Epidermal melanocyte (primary cell): ENCODE measurements around the gene DTNB.

Source experiments
- DNase-seq: peaks from one replicate; pipeline ENCODE4 v3.0.0; 2011; ENCODE audit warnings: low spot score; ENCODE audit not compliant: insufficient read length

Gene DTNB

DNA sequence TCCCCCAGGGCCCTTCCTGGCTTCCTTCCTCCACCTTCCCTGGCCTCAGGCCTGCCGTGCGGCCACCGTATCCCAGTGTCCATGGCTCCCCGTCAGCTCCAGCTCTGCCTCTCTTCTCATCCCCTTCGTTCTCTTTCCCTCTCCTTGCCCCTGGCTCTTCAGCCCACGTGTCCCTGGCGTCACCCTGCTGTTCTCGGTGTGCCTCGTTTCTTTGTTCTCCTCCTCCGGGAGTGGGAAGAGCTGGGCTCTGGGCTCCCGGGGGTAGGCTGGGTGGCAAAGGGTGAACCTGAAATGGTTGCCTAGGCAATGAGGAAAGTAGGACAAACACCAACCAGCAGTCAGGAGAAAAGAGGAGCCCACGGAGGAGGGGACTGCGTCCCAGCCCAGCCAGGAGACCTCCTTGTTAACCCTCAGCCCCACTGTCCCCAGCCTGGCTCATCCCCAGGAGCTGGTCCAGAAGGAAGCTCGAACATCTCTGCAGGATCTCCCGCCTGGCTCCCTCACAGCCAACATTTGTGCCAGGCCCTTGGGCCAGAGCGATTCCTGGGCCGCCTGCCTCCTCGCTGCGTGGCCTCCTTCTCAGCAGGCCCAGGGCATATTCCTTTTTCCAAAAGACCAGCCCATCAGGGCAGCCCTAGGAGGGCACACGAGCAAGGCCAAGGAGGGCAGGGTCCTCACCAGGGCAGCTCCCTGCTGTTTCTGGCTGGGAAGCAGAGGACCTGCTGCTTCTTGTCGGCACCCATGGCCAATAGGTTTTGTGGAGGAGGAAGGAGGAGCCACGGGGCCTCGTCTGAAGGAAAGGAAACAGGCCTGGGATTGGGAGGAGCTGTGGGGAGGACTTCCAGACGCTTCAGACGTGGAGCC lies 300.7 kb downstream of the DTNB start:
- no peak for DNase-seq

DNA sequence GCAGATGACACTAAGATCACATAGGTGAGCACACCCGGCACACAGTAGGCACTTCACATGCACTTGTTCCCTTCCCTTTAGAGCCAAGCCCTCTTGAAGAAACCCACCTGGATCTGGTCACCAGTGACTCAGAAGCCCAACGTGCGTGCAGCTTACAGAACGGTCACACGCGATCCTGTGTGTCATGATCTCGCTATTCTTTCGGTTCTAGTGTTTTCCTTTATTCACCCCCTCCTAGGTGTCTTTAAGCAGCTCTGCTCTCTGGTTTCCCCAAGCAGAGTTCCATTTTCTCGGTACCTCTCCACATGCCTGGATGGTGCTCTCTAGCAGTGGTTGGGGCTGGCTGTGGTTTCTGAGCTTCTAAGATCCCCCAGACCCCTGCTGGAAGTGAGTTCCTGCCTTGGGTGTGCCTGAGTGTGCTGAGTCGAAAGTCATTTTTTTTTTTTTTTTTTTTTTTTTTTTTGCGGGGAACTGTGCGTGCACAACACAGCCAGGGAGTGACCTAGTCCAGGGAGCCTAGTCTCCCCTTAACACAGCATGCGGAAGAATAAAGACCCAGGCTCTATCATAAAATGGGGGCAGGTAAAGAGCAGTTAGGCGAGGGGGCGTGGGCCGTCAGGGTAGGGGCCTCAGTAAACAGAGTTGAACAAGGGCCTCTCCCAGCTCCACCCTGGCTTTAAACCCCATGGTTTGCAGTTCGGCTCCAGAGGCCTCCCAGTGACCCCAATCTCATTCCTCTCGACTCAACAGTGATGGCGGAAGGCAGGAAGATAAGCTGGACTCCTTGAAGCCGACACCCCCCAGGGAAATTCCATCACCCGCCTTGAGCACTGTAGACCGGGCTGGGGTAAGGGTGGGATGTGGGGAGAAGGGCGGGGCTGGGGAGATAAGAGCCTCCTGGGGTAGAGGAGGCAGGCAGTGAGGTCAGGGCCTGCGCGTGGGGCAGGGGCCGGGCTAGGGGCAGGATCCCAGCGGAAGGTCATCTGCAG lies 301.8 kb downstream of the DTNB start:
- no peak for DNase-seq

DNA sequence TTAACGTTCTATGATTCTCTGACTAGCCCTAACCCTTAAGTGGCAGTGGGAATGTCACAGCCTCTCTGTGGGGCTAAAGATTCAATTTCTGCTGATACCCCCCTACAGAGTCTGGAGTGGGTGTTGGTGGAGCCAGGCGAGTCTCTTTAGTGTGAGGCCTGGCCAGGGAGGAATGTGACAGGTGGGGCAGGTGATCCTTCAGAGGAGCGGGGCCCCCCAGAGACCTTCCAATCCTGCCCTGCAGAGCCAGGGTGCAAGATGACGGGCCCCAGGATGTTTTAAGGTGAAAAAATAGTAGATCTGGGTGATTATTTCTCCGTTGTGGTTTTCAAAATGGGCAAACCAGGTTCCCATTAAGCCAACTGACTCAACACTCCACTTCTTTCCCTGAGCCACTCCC lies 303.5 kb downstream of the DTNB start:
- no peak for DNase-seq

- no peak for DNase-seq
Measured at GRCh38 chr2:25369439-25369838, 303.9 kb downstream of the DTNB start.

DNA sequence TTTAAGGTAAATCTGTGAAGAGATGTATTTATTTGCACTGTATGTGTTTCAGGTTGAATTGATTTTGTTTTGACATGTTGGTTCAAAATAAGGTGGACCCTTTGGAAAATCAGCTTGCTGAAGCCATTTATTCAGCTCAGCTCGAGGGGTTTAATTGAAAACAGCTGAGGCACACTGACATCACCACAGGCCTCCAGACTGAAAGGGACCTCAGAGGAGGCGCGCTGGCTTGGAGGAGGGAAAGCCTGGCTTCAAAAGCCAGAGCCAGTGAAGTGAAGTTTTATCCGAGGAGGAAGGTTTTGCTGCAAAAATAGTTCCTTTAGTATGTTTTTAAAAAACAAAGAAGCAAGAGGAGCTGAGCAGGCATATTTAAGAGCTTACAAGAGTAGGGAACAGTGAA lies 304.7 kb downstream of the DTNB start:
- DNase-seq = peak; percentile 37

DNA sequence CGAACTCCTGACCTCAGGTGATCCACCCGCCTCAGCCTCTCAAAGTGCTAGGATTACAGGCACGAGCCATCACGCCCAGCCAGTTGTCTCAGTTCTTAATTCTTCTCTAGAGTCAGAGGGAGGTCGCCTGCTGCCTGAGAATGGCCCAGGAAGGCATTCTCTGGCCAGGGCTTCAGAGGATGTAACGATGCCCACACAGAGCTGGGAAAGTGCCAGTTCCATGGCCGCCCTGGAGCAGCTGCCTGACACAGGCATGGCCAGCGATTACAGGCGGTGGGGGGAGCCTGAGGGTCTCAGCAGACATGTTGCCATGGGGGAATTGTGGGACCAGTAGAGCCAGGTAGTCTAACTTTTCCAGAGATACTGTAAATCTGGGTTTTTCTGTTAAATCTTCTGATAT lies 306.1 kb downstream of the DTNB start:
- DNase-seq = no peak

DNA sequence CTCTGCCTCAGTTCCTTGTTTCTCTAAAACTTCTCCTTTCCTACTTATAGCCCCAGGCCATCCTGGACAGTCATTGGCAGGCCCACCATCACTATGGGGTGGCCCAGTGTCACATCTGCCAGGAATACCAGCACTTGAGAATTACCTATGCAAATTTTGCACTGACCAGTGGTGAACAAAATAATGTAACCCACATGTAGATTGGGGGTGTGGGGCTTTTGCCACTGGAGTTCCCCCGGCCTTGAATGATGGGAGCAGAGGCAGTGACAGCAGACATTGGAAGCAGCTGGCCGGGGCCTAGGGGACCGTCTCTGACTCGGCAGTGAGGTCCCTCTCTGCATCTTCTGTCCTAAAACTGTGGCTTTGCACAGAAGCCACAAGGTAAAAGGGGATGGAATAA lies 306.7 kb downstream of the DTNB start:
- no peak for DNase-seq

DNA sequence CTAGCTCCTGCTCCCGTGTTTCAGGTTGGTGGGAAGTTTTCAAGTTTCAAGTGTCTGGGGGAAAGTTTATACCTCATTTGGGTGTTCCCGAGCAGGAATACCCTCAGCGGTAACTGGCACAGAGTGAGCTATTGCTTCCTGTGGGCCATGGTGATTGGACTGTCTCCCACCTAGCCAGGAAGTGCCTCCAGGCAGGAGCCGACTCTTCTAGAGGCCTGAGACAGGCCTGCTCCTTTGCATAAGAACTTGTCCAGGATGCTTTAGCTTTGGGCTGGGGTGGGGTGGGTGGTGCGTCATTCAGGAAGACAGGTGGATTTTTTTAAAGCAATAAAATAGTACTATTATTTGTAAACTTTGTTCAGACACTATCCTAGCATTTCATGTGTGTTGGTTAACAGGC lies 308.1 kb downstream of the DTNB start:
- no peak for DNase-seq

DNA sequence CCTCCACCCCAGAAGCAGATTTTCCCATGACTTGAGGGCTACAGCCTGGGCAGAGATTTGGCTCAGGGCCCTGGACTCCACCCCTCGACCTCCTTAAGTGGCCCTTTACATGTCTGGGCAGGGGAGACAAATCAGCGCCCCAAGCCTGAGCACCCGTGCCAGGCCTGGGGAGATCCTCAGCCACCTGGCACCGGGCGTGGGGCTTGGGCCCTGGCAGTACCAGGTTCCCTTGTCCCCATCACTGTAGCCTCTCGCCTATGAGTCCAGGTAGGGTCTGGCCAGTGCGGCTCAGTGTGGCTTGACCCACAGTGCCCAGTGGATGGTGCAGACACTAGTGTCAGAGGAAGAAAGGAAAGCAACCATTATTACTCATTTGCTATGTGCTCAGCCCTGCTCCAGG lies 309.6 kb downstream of the DTNB start:
- no peak for DNase-seq

DNA sequence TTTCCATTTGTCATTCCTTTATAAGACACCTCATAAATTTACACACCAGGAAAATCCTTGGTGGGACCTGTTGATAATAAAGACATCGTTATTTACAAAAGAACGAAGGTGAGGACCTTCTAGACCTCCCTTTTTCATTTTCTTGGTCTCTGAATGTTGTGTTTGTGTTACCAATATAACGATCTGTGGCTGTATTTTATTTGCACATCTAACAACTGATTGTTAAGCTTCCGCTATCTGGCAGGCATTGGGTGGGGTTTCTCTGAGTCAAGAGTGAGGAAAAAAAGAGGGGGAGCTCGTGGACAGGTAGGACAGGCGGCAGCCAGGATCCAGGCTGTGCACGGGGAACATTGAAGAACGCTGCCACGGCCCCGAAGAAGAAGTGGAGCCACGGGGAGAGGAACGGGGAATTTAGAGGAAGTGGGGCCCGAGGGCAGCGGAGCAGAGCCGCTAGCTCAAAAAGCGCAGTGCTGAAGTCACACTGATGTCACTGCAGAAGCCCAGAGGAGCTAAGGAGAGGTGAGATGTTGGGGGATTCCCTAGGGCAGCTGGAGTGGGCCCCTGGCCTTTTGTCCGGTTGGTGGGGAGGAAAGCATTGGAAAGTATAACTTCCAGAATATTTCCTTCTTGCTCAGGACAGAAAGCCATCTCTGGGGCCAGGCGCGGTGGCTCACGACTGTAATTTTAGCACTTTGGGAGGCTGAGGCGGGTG lies 310.8 kb downstream of the DTNB start:
- no peak for DNase-seq

GRCh38 chr2:25362049-25362433 lies 311.3 kb downstream of the DTNB start:
- peak; percentile 89 for DNase-seq

DNA sequence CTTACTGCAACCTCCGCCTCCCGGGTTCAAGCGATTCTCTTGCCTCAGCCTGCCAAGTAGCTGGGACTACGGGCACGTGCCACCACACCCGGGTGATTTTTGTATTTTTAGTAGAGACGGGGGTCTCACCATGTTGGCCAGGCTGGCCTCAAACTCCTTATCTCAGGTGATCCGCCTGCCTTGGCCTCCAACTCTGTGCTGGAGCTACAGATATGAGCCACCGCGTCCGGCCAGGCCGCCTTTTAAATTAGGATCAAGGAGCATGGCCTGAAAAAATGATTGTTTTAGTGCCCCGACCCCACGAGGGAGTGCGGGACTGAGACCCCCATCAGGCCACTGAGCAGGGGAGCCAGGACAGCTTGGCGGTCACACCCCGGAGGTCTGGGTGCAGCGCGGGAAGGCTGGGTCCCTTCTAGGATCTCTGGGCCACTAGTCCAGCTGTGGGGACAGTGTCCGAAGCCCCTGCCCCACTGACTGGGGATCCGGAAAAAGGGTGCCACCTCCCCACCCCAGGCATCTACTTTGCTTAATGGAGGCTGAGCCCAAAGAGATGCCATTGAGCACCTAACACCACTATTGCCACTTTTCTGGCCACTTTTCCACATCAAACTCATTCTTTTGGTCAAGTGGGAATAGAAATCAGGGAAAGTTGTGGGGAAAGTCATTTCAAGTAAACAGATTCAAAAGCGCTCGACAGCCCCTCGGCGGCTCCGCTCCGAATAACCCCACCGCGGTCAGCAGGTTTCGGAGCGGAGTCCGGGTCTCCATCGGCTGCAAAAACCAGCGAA lies 311.9 kb downstream of the DTNB start:
- DNase-seq = no peak

GRCh38 chr2:25358836-25359235 lies 314.5 kb downstream of the DTNB start:
- DNase-seq = peak; percentile 51

GRCh38 chr2:25358249-25358815 lies 315.0 kb downstream of the DTNB start:
- no peak for DNase-seq

- no peak for DNase-seq
Measured at GRCh38 chr2:25356088-25356487, 317.3 kb downstream of the DTNB start.

GRCh38 chr2:25355270-25355669 lies 318.1 kb downstream of the DTNB start:
- DNase-seq = no peak

GRCh38 chr2:25354116-25354515 lies 319.3 kb downstream of the DTNB start:
- DNase-seq = no peak

DNA sequence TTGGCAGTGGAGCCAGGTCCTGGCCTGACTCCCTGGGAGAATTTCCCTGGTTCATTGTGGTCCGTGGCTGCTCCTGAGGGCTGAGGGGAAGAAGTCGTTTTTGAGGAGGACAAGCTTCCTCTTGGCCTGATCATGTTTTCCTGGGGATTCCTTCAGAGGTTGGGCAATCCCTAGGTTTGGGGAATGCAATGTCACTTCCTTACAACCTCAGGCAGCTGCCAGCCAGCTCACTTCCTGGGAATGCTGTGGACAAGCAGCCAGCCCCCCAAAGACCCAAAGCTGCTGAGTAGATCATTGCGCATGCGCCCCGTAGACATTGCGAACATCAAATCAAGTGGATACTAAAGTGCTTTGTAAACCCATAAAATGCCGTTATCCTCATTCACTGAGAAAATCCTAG lies 324.0 kb downstream of the DTNB start:
- DNase-seq = no peak

DNA sequence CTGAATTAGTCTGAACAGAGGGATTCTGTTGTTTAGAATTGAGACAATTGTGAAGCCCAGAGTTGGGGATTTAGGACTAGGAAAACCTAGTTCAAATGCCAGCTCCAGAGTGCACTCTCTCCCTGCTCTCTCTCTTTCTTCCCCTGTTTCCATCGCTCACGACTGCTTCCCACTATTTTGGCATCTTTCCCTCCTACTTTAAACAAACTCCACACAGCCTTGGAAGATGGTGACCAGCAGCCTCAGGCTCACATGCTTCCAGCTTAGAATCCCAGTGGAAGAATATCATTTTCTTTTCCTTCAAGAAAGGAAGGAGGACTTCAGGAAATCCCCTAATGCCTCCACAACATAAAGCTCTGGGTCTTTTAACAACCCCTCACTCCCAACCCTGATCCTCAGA lies 325.5 kb downstream of the DTNB start:
- DNase-seq = no peak

DNA sequence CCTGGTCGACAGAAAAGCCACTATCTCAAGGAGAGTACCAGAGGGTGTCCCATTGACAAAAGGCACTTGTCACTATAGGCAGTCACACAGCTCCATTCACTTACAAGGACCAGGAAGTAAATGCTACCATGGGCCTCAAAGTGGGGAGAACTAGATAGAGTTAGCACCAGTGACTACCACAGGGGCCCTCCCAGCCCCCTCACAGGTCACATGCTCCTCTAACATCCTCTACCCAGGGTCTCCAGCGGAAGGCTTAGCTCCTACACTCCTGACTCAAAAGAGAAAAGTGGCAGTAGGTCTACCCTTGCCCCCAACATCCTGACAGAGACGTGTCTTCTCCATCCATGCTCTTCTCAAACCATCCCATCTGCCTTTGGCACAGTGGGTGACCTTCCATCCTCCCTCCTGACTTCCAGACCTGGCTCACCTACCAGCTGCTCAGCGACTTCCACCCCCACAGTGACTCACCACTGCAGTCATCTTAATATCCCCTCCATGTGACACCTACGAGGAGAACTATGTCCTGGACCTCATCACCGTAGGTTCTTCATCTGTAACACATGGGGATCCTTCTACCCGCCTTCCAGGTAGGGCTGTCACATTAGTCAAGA lies 326.1 kb downstream of the DTNB start:
- no peak for DNase-seq
